HepG2 (cell line): Measurements from ENCODE around the gene PXMP2. TPM values are rescaled to one million over a fixed set of nuclear protein-coding genes. Genes with fewer than 3 reads are reported as not detected.

Experiments
- ATAC-seq: fragments of 200-7000 bp; cut with Tn5 transposase; 3 replicates; pipeline ENCODE4 v1.9.1; 2020; ENCODE audit warnings: mild to moderate bottlenecking, moderate library complexity
- BruUV-seq: library from RNA; stranded (reverse); fragments of 400-500 nt; replicated peaks from 2 replicates; lab custom pipeline; 2021; lab: Mats Ljungman, UMichigan
- CTCF ChIA-PET: fragments of 300-600 bp; formaldehyde crosslinking; extraction: SDS; loops from one replicate; lab custom pipeline; 2021; ENCODE audit warnings: low total read pairs, inconsistent platforms, low intra/inter-chr PET ratio; lab: Yijun Ruan, JAX
- POLR2A ChIA-PET: fragments of 350-600 bp; sonication (Branson Sonifier 250); formaldehyde crosslinking; loops from one replicate; lab custom pipeline; 2020; ENCODE audit warnings: antibody characterized with exemption, inconsistent platforms; lab: Yijun Ruan, JAX
- DNase-seq: peaks from one replicate; pipeline ENCODE4 v3.0.0-alpha.2; 2015; ENCODE audit warnings: low spot score
- FAIRE-seq: peaks from 3 replicates; lab custom pipeline; 2011; peaks lifted over from hg19 to GRCh38; lab: Jason Lieb, UNC
- H2AFZ ChIP-seq: one replicate; pipeline ENCODE4 v1.6.1; 2011; ENCODE audit warnings: low read length, inconsistent platforms
- H3K27ac ChIP-seq: fragments of 300-600 bp; 3 replicates; pipeline ENCODE4 v1.8.0; 2011; ENCODE audit warnings: mixed run types, mild to moderate bottlenecking, mixed read lengths, low read length, inconsistent platforms; ENCODE audit not compliant: insufficient read depth; ENCODE audit errors: extremely low read length
- H3K27me3 ChIP-seq, 2 experiments: fragments of 200-600 bp in 1 of 2; 2 replicates in 1 of 2; 3 replicates in 1 of 2; pipeline versions ENCODE4 v1.6.0 to v1.8.0; 2011; ENCODE audit warnings: low read length in 2 of 2, mild to moderate bottlenecking in 2 of 2, moderate library complexity in 2 of 2, inconsistent platforms in 1 of 2; ENCODE audit not compliant: insufficient read depth in 2 of 2, control insufficient read depth in 1 of 2
- H3K36me3 ChIP-seq, 2 experiments: fragments of 200-600 bp in 1 of 2; replicated peaks in 1 of 2; 2 replicates in 1 of 2; 3 replicates in 1 of 2; pipeline versions ENCODE4 v1.5.1 to v1.8.0; 2011; ENCODE audit warnings: low read length in 2 of 2, inconsistent platforms in 1 of 2; ENCODE audit not compliant: insufficient read depth in 2 of 2, control insufficient read depth in 1 of 2
- H3K4me1 ChIP-seq: 2 replicates; pipeline ENCODE4 v1.5.1; 2012; ENCODE audit warnings: low read length, inconsistent platforms; ENCODE audit not compliant: insufficient read depth
- H3K4me2 ChIP-seq: 2 replicates; pipeline ENCODE4 v1.6.0; 2011; ENCODE audit warnings: low read depth, low read length, inconsistent platforms
- H3K4me3 ChIP-seq, 3 experiments: fragments of 200-600 bp in 1 of 3; sonication (generic), shearing (Covaris generic) in 1 of 3; replicated peaks in 1 of 3; 2 replicates each; pipeline ENCODE4 v1.5.1; 2011 to 2016; ENCODE audit warnings: low read length in 3 of 3, inconsistent platforms in 2 of 3, low read depth in 2 of 3, mild to moderate bottlenecking in 2 of 3, control low read depth in 1 of 3, mixed read lengths in 1 of 3; ENCODE audit not compliant: insufficient read depth in 1 of 3
- H3K79me2 ChIP-seq: one replicate; pipeline ENCODE4 v1.6.1; 2011; ENCODE audit warnings: low read length, inconsistent platforms; ENCODE audit not compliant: insufficient read depth
- H3K9ac ChIP-seq: 2 replicates; pipeline ENCODE4 v1.6.0; 2011; ENCODE audit warnings: mild to moderate bottlenecking, low read depth, low read length, inconsistent platforms; ENCODE audit not compliant: insufficient read depth
- H3K9me3 ChIP-seq: 2 replicates; pipeline ENCODE4 v1.5.1; 2012; ENCODE audit warnings: mild to moderate bottlenecking, low read length
- H4K20me1 ChIP-seq: 2 replicates; pipeline ENCODE4 v1.6.0; 2011; ENCODE audit warnings: inconsistent platforms, mild to moderate bottlenecking, low read length, moderate library complexity; ENCODE audit not compliant: insufficient read depth
- CEBPB ChIP-seq: IDR thresholded peaks from 2 replicates; pipeline ENCODE4 v1.6.1; 2011; ENCODE audit warnings: low read depth, low read length, improper control_type of control experiment, borderline replicate concordance
- CEBPG ChIP-seq: IDR thresholded peaks from 2 replicates; pipeline ENCODE4 v1.6.1; 2016
- HNF1B ChIP-seq: sonication (generic); formaldehyde crosslinking; IDR thresholded peaks from 2 replicates; pipeline ENCODE4 v1.5.1; 2020; ENCODE audit warnings: mild to moderate bottlenecking, moderate library complexity, missing genetic modification reagents
- MED8 ChIP-seq: sonication (generic); formaldehyde crosslinking; IDR thresholded peaks from 2 replicates; pipeline ENCODE4 v1.8.1; 2023; ENCODE audit warnings: mild to moderate bottlenecking, missing genetic modification reagents; ENCODE audit not compliant: insufficient replicate concordance
- ZMYM4 ChIP-seq: sonication (generic); formaldehyde crosslinking; IDR thresholded peaks from 2 replicates; pipeline ENCODE4 v1.8.1; 2023; ENCODE audit warnings: mild to moderate bottlenecking, missing genetic modification reagents
- ZNF564 ChIP-seq: sonication (generic); formaldehyde crosslinking; IDR thresholded peaks from 2 replicates; pipeline ENCODE4 v1.8.1; 2023; ENCODE audit warnings: mild to moderate bottlenecking, missing genetic modification reagents
- ZNF615 ChIP-seq: sonication (generic); formaldehyde crosslinking; IDR thresholded peaks from 2 replicates; pipeline ENCODE4 v1.5.0; 2020; ENCODE audit warnings: mild to moderate bottlenecking, missing genetic modification reagents, borderline replicate concordance
- WGBS: methylation state at CpG from one replicate; pipeline ENCODE4 v1.1.6; 2017; ENCODE audit warnings: low lambda C conversion rate; 5-methylcytosine and 5-hydroxymethylcytosine counted together
- in situ Hi-C: cut with HindIII; loops from 2 replicates; pipeline ENCODE4 v1.10.0; 2017; ENCODE audit warnings: low pct_unique_long_range_greater_than_20kb; ENCODE audit not compliant: extremely low pct_ligation_motif_present
- intact Hi-C: fragments of 100-400 bp; cut with micrococcal nuclease; formaldehyde crosslinking; loops from one replicate; pipeline ENCODE4 v1.10.0; 2022; ENCODE audit not compliant: unreplicated experiment
- polyA plus RNA-seq, 8 experiments: library from polyadenylated mRNA; depleted of rRNA in 3 of 8; stranded (reverse) in 7 of 8; unstranded in 1 of 8; fragments of >200 nt; fragmentation: Illumina TruSeq in 4 of 8; extraction: Trizol in 4 of 8; gene quantifications; 2 replicates each; pipeline versions ENCODE4 v1.2.1 to v1.2.3, GENCODE V29; 2011 to 2016; ENCODE audit warnings: low read depth in 4 of 8, missing spikeins in 1 of 8, mixed read lengths in 1 of 8; ENCODE audit not compliant: insufficient read depth in 1 of 8
- total RNA-seq, 5 experiments: library from RNA; depleted of rRNA; stranded (reverse); fragments of >200 nt; fragmentation: Illumina TruSeq; extraction: Trizol; gene quantifications; 2 replicates each; pipeline ENCODE4 v1.2.3, GENCODE V29; 2016; ENCODE audit warnings: low read depth in 1 of 5
- TF ChIP-seq, protein P1 (sequence below): sonication (generic); formaldehyde crosslinking; IDR thresholded peaks from 2 replicates; pipeline ENCODE4 v1.8.1; 2023; ENCODE audit warnings: missing genetic modification reagents, inconsistent platforms, borderline replicate concordance

The PXMP2 gene
- total and polyA plus RNA-seq, 2 of the 13 experiments (the other 11 are each of a cell fraction or from before 2014, with no cell fraction given): 25.5 to 42.9 TPM

- peaks cover 25 to 65% of the 10 kb centered on the region in 2 experiments; a peak in 4 of 5 replicates for H3K36me3 ChIP-seq
- no peaks in the 10 kb centered on the region for H3K27me3 ChIP-seq
- ChIA-PET POLR2A (no interaction called here), CTCF (no interaction called here)
- no peak overlapping the region for H3K4me3 ChIP-seq
- no peak overlapping the region for H2AFZ ChIP-seq
- no peak for TF ChIP-seq ZNF615 (CRISPR knock-in tag)
- TF ChIP-seq HNF1B (CRISPR knock-in tag): no peak
- TF ChIP-seq MED8 (CRISPR knock-in tag): no peak
- no peak for TF ChIP-seq ZNF564 (CRISPR knock-in tag)
- no peak for TF ChIP-seq CEBPG
- no peak for TF ChIP-seq ZMYM4 (CRISPR knock-in tag)
- TF ChIP-seq CEBPB: no peak
- TF ChIP-seq, protein P1, sequence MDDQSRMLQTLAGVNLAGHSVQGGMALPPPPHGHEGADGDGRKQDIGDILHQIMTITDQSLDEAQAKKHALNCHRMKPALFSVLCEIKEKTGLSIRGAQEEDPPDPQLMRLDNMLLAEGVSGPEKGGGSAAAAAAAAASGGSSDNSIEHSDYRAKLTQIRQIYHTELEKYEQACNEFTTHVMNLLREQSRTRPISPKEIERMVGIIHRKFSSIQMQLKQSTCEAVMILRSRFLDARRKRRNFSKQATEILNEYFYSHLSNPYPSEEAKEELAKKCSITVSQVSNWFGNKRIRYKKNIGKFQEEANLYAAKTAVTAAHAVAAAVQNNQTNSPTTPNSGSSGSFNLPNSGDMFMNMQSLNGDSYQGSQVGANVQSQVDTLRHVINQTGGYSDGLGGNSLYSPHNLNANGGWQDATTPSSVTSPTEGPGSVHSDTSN (CRISPR knock-in tag): no peak
- H3K79me2 ChIP-seq: no peaks in the 10 kb centered on the region
- no TSS peak for BruUV-seq
- WGBS: 96% methylated on average over 7 of the region's 7 CpGs
- H3K9ac ChIP-seq: no peak overlapping the region
- no peak for ATAC-seq
- intact Hi-C loops: no loop called here
- no peaks in the 10 kb centered on the region for H3K4me1 ChIP-seq
- H3K4me2 ChIP-seq: no peak overlapping the region
- H3K9me3 ChIP-seq: no peaks in the 10 kb centered on the region
- no peak overlapping the region for H3K27ac ChIP-seq
- no peak for DNase-seq
- no peak for FAIRE-seq
- in situ Hi-C loops: no loop called here
- H4K20me1 ChIP-seq: no peaks in the 10 kb centered on the region
Measured at GRCh38 chr12:132653567-132654290, 33.7 kb upstream of the PXMP2 start.
